Endothelial cell of umbilical vein (primary cell): ENCODE measurements around the gene NOBOX. TPM values are rescaled to one million over a fixed set of nuclear protein-coding genes. Genes with fewer than 3 reads are reported as not detected.

Experiments used
- BruUV-seq: library from RNA; stranded (reverse); fragments of 400-500 nt; replicated peaks from 2 replicates; lab custom pipeline; 2021; lab: Mats Ljungman, UMichigan
- CTCF ChIA-PET: fragments of 300-600, 350-600 bp; sonication (Branson Sonifier 250); formaldehyde crosslinking; loops from one replicate; lab custom pipeline; 2021; ENCODE audit warnings: antibody characterized with exemption, inconsistent platforms; lab: Charles Lee
- POLR2A ChIA-PET: fragments of 300-600, 350-600 bp; sonication (Branson Sonifier 250); formaldehyde crosslinking; loops from one replicate; lab custom pipeline; 2021; ENCODE audit warnings: antibody characterized with exemption, inconsistent platforms; lab: Charles Lee
- DNase-seq: peaks from one replicate; pipeline ENCODE4 v3.0.0-alpha.2; 2011; ENCODE audit warnings: low read depth, low spot score
- FAIRE-seq: peaks from 2 replicates; lab custom pipeline; 2011; peaks lifted over from hg19 to GRCh38; lab: Jason Lieb, UNC
- H2AFZ ChIP-seq: 2 replicates; pipeline ENCODE4 v1.6.0; 2012; ENCODE audit warnings: low read depth, low read length, control low read depth, inconsistent platforms
- H3K27ac ChIP-seq: 2 replicates; pipeline ENCODE4 v1.5.1; 2011; ENCODE audit warnings: low read depth, mild to moderate bottlenecking, control low read depth, low read length, moderate library complexity; ENCODE audit not compliant: insufficient read depth
- H3K27me3 ChIP-seq, 2 experiments: 2 replicates each; pipeline versions ENCODE4 v1.6.0 to v1.6.1; 2011; ENCODE audit warnings: low read length in 2 of 2, mixed read lengths in 1 of 2; ENCODE audit not compliant: control insufficient read depth in 2 of 2, insufficient read depth in 2 of 2
- H3K36me3 ChIP-seq, 2 experiments: 2 replicates in 1 of 2; 3 replicates in 1 of 2; pipeline ENCODE4 v1.5.1; 2011; ENCODE audit warnings: low read length in 2 of 2, mild to moderate bottlenecking in 1 of 2, moderate library complexity in 1 of 2; ENCODE audit not compliant: control insufficient read depth in 2 of 2, insufficient read depth in 2 of 2; ENCODE audit errors: extremely low read depth in 1 of 2
- H3K4me1 ChIP-seq: 3 replicates; pipeline ENCODE4 v1.5.1; 2011; ENCODE audit warnings: mild to moderate bottlenecking, low read length; ENCODE audit not compliant: control insufficient read depth, insufficient read depth; ENCODE audit errors: extremely low read depth
- H3K4me2 ChIP-seq: 2 replicates; pipeline ENCODE4 v1.6.1; 2011; ENCODE audit warnings: low read length, control low read depth, mixed read lengths; ENCODE audit not compliant: insufficient read depth
- H3K4me3 ChIP-seq, 3 experiments: fragments of 200-600 bp in 1 of 3; sonication (generic), shearing (Covaris generic) in 1 of 3; replicated peaks in 1 of 3; 2 replicates each; pipeline ENCODE4 v1.5.1; 2011 to 2016; ENCODE audit warnings: control low read depth in 3 of 3, low read length in 3 of 3, mild to moderate bottlenecking in 2 of 3, inconsistent platforms in 1 of 3, low read depth in 1 of 3, moderate library complexity in 1 of 3; ENCODE audit not compliant: insufficient read depth in 1 of 3
- H3K79me2 ChIP-seq: 2 replicates; pipeline ENCODE4 v1.6.0; 2012; ENCODE audit warnings: low read length, inconsistent platforms; ENCODE audit not compliant: control insufficient read depth, insufficient read depth
- H3K9ac ChIP-seq: replicated peaks from 2 replicates; pipeline ENCODE3; 2011; ENCODE audit warnings: low read length, control low read depth; ENCODE audit not compliant: insufficient read depth; ENCODE audit errors: extremely low read depth
- H3K9me1 ChIP-seq: replicated peaks from 3 replicates; pipeline ENCODE4 v1.6.0; 2011; ENCODE audit warnings: mild to moderate bottlenecking, low read length; ENCODE audit not compliant: control insufficient read depth, insufficient read depth; ENCODE audit errors: extremely low read depth
- H3K9me3 ChIP-seq: replicated peaks from 2 replicates; pipeline ENCODE4 v1.5.1; 2012; ENCODE audit warnings: low read length, inconsistent platforms; ENCODE audit not compliant: control insufficient read depth, insufficient read depth
- H4K20me1 ChIP-seq: replicated peaks from 2 replicates; pipeline ENCODE3; 2011; ENCODE audit warnings: mild to moderate bottlenecking, low read length; ENCODE audit not compliant: control insufficient read depth, insufficient read depth; ENCODE audit errors: extremely low read depth
- CTCF ChIP-seq, 2 donors: IDR thresholded peaks; 1 replicate in 1 of 2; 2 replicates in 1 of 2; pipeline ENCODE4 v1.5.1; 2011; ENCODE audit warnings: low read length in 2 of 2, mild to moderate bottlenecking in 2 of 2, moderate library complexity in 2 of 2, control low read depth in 1 of 2, inconsistent platforms in 1 of 2, low read depth in 1 of 2; ENCODE audit not compliant: insufficient read depth in 1 of 2; ENCODE audit errors: extremely low read depth in 1 of 2
- EZH2 ChIP-seq: IDR thresholded peaks from 2 replicates; pipeline ENCODE4 v1.6.1; 2012; ENCODE audit warnings: borderline replicate concordance, low read depth, mild to moderate bottlenecking, moderate library complexity, low read length, inconsistent platforms; ENCODE audit not compliant: severe bottlenecking
- FOS ChIP-seq: IDR thresholded peaks from 2 replicates; pipeline ENCODE4 v1.6.1; 2011; ENCODE audit warnings: mild to moderate bottlenecking, low read length, moderate library complexity, borderline replicate concordance; ENCODE audit not compliant: insufficient read depth
- GATA2 ChIP-seq: IDR thresholded peaks from 2 replicates; pipeline ENCODE4 v1.7.0; 2011; ENCODE audit warnings: low read depth, mild to moderate bottlenecking, moderate library complexity, mixed read lengths, low read length; ENCODE audit not compliant: insufficient read length, insufficient read depth
- JUN ChIP-seq: IDR thresholded peaks from 2 replicates; pipeline ENCODE4 v1.6.1; 2011; ENCODE audit warnings: borderline replicate concordance, low read depth; ENCODE audit not compliant: insufficient read length, insufficient read depth
- MAX ChIP-seq: IDR thresholded peaks from 2 replicates; pipeline ENCODE4 v1.6.1; 2011; ENCODE audit not compliant: insufficient read depth, insufficient read length
- MYC ChIP-seq: IDR thresholded peaks from one replicate; pipeline ENCODE4 v1.6.1; 2011; ENCODE audit warnings: mild to moderate bottlenecking, low read depth, low read length
- POLR2A ChIP-seq: IDR thresholded peaks from 2 replicates; pipeline ENCODE4 v1.6.1; 2012; ENCODE audit warnings: low read depth, mild to moderate bottlenecking, control low read depth, low read length
- POLR2AphosphoS5 ChIP-seq: IDR thresholded peaks from 2 replicates; pipeline ENCODE4 v1.6.1; 2012; ENCODE audit warnings: low read depth, mild to moderate bottlenecking, control low read depth, low read length, moderate library complexity; ENCODE audit not compliant: insufficient read depth
- dilution Hi-C: fragments of 300-500 bp; cut with MboI; formaldehyde crosslinking; loops from one replicate; pipeline ENCODE4 v1.15.0; 2019; ENCODE audit warnings: low sequenced_read_pairs; ENCODE audit not compliant: extremely low pct_ligation_motif_present
- intact Hi-C: fragments of 100-400 bp; cut with micrococcal nuclease; formaldehyde crosslinking; loops from one replicate; pipeline ENCODE4 v1.10.0; 2022
- polyA plus RNA-seq, 4 experiments: library from polyadenylated mRNA; depleted of rRNA in 3 of 4; stranded (reverse) in 3 of 4; unstranded in 1 of 4; fragments of >200 nt; gene quantifications; 2 replicates each; pipeline versions ENCODE4 v1.2.1 to v1.2.3, GENCODE V29; 2011 to 2012; ENCODE audit warnings: missing spikeins in 1 of 4
- total RNA-seq: library from RNA; stranded (reverse); gene quantifications from 2 replicates; pipeline ENCODE4 v1.2.3, GENCODE V29; 2021

The NOBOX gene
- total and polyA plus RNA-seq, 2 donors (not counting 3 experiments of a cell fraction or from before 2014, with no cell fraction given), result not detected

- Histone ChIP-seq H3K27ac (no peak overlapping the region), H4K20me1 (no peaks in the 10 kb centered on the region), H3K9me1 (no peaks in the 10 kb centered on the region), H3K79me2 (no peaks in the 10 kb centered on the region), H3K27me3 (no peaks in the 10 kb centered on the region), H3K4me2 (no peak overlapping the region), H3K9ac (no peak overlapping the region), H2AFZ (no peak overlapping the region), H3K4me1 (no peaks in the 10 kb centered on the region), H3K9me3 (no peaks in the 10 kb centered on the region), H3K4me3 (no peak overlapping the region), H3K36me3 (no peaks in the 10 kb centered on the region)
- BruUV-seq, result no TSS peak
- DNase-seq, result no peak
- intact Hi-C loops (no loop called here), dilution Hi-C loops (no loop called here)
- FAIRE-seq, result no peak
- POLR2A ChIA-PET, result no interaction called here
- TF ChIP-seq FOS, result no peak
- no peak for TF ChIP-seq POLR2AphosphoS5
- no peak for TF ChIP-seq POLR2A
- no peak for TF ChIP-seq GATA2
- no peak for TF ChIP-seq JUN
- no peak for TF ChIP-seq CTCF (IDR thresholded peaks at IDR 0.05; ENCODE audit: extremely low read depth in 1 of 2, insufficient read depth in 1 of 2, low read depth in 1 of 2, low read length in 2 of 2)
- TF ChIP-seq MAX, result no peak
- TF ChIP-seq EZH2, result no peak
- TF ChIP-seq MYC, result no peak
- CTCF ChIA-PET, result interaction anchor here (1.1 to 1.3 kb wide), 2 partner anchors 27 to 56 kb away, joined by 3 read pairs; no protein-coding TSS in a partner anchor
These were observed 6.9 kb upstream of the NOBOX start for GRCh38 chr7:144410441-144410840.
